ENCODE results near the gene PLA2G2A. TPM values are rescaled to one million over a fixed set of nuclear protein-coding genes. Genes with fewer than 3 reads are reported as not detected.
"Not testable (repeated sequence)": the region's sequence is repeated elsewhere in the genome, so short reads cannot be mapped to it uniquely, and the experiment has no call there.

Gene PLA2G2A
- total RNA-seq, 4 donors from 2014 or later, result 22.9 to 212 (median 92.5) TPM

DNA sequence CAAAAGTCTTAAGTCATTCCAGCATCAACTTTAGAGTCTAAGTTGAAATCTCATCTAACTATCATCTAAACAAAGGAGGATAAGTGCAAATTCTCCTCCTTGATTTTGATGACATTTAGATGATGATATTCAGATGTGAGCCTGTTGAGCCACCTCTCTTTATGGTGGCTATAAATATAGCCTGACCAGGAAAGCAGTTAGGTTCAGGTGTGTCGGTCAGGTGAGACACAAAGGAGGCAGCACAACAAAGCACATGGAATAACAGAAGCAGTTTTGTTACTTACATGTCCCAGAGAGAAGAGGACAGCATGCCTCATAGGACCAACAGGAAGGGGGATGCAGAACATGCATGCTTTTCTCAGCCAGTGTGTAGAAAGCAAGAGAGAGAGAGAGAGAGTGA lies 30.6 kb upstream of the PLA2G2A start:
- Histone ChIP-seq H3K4me3 (replicated peaks in 1 of 3) (no peak overlapping the region), H3K36me3 (no peaks in the 10 kb centered on the region), H3K9me3 (no peaks in the 10 kb centered on the region), H3K4me1 (no peaks in the 10 kb centered on the region), H3K27me3 (no peaks in the 10 kb centered on the region), H3K27ac (no peak overlapping the region)
- TF ChIP-seq, protein P1, sequence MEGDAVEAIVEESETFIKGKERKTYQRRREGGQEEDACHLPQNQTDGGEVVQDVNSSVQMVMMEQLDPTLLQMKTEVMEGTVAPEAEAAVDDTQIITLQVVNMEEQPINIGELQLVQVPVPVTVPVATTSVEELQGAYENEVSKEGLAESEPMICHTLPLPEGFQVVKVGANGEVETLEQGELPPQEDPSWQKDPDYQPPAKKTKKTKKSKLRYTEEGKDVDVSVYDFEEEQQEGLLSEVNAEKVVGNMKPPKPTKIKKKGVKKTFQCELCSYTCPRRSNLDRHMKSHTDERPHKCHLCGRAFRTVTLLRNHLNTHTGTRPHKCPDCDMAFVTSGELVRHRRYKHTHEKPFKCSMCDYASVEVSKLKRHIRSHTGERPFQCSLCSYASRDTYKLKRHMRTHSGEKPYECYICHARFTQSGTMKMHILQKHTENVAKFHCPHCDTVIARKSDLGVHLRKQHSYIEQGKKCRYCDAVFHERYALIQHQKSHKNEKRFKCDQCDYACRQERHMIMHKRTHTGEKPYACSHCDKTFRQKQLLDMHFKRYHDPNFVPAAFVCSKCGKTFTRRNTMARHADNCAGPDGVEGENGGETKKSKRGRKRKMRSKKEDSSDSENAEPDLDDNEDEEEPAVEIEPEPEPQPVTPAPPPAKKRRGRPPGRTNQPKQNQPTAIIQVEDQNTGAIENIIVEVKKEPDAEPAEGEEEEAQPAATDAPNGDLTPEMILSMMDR (IDR thresholded peaks at IDR 0.05), result no peak
- no peak for TF ChIP-seq POLR2A (IDR thresholded peaks at IDR 0.05)
- WGBS, 2 donors, result 83 to 93% methylated on average over 1 of the region's 1 CpG
- intact Hi-C loops (cut with DNase I), result no loop called here
- DNase-seq, result no peak

DNA sequence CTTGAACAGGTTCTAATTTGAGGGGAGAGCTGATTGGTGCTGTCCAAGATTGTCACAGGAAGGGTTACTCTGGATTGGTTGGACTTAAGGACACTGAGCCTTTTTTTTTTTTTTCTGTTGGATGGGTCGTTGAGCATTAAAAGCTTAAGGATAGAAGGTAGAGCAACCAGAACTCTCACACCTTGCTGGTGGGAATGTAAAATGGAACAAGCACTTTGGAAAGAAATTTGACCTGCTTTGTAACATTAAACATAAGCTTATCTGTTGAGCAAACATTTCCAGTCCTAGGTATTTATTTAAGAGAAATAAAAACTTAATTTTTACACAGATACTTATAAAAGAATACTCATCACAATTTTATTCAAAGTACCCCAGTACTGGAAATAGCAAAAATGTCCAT lies 29.8 kb upstream of the PLA2G2A start:
- Histone ChIP-seq H3K27me3 (no peaks in the 10 kb centered on the region), H3K4me1 (no peaks in the 10 kb centered on the region), H3K9me3 (no peaks in the 10 kb centered on the region), H3K36me3 (no peaks in the 10 kb centered on the region), H3K4me3 (replicated peaks in 1 of 3) (no peak overlapping the region), H3K27ac (no peak overlapping the region)
- intact Hi-C loops (cut with DNase I), result no loop called here
- 48 to 52% methylated on average over 1 of the region's 1 CpG for WGBS, 2 donors
- DNase-seq, result no peak
- TF ChIP-seq POLR2A (IDR thresholded peaks at IDR 0.05), result no peak
- TF ChIP-seq, protein P1 (IDR thresholded peaks at IDR 0.05), result no peak

DNA sequence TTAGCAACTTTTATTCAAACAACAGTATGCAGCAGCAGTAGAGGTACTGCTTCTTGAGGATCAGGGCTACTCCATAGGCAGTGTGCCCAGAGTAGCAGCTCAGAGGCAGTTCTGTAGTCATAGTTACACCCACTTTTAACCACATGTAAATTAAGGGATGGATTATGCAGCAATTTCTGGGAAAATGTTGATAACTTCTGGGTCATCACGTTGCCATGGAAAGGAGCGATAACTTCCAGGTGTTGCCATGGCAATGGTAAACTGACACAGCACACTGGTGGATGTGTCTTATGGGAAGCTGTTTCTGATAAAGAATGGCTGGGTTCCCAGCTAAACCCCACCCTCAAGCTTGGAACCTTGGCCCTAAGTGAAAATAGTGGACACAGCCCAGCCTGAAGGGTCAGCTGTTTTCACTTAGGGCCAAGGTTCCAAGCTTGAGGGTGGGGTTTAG lies 29.0 kb upstream of the PLA2G2A start:
- no peaks in the 10 kb centered on the region for H3K36me3 ChIP-seq
- intact Hi-C loops (cut with DNase I), result no loop called here
- H3K9me3 ChIP-seq, result no peaks in the 10 kb centered on the region
- no peak overlapping the region for H3K27ac ChIP-seq
- 74 to 86% methylated on average over 2 of the region's 2 CpGs for WGBS, 2 donors
- DNase-seq, result peak in 1 of 2 donors; percentile 5
- no peaks in the 10 kb centered on the region for H3K4me1 ChIP-seq
- no peak overlapping the region for H3K4me3 ChIP-seq (replicated peaks in 1 of 3)
- TF ChIP-seq, protein P1 (IDR thresholded peaks at IDR 0.05), result no peak
- TF ChIP-seq POLR2A (IDR thresholded peaks at IDR 0.05), result no peak
- H3K27me3 ChIP-seq, result no peaks in the 10 kb centered on the region

DNA sequence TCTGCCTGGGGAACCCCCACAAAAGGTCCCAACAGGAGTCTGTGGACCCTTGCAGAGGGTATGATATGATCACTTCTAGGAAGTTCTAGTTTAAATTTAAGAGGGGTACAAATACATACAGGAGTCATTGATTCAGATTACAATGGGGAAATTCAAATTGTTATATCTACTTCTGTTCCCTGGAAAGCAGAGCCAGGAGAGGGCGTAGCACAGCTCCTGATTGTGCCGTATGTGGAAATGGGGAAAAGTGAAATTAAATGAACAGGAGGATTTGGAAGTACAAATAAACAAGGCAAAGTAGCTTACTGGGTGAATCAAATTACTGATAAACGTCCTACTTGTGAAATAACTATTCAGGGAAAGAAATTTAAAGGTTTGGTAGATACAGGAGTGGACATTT lies 19.4 kb upstream of the PLA2G2A start:
- DNase-seq; H3K4me1 ChIP-seq; H3K36me3 ChIP-seq; intact Hi-C loops (cut with DNase I); H3K27me3 ChIP-seq; H3K4me3 ChIP-seq (replicated peaks in 1 of 3); H3K27ac ChIP-seq; H3K9me3 ChIP-seq: not testable (repeated sequence)
- WGBS, 2 donors, result 54 to 69% methylated on average over 3 of the region's 3 CpGs

DNA sequence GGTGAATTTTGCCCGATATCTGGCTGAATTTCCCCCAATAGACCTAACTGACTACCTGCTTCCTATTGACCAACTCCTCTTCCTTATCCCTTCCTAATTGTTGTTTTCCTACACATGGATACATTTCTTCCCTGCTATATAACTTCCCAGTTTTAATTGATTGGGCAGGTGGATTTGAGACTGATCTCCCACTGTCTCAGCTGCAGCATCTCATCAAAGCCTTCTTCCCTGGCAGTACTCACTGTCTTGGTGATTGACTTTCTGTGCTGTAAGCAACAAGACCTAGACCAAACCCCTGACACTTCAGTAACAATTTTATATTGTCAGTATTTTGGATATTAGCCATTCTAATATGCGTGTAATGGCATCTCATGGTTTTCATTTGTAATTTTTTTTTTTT lies 11.3 kb upstream of the PLA2G2A start:
- intact Hi-C loops (cut with DNase I), result no loop called here
- Histone ChIP-seq H3K4me1 (no peaks in the 10 kb centered on the region), H3K4me3 (replicated peaks in 1 of 3) (no peak overlapping the region), H3K9me3 (no peaks in the 10 kb centered on the region), H3K36me3 (no peaks in the 10 kb centered on the region), H3K27me3 (no peaks in the 10 kb centered on the region), H3K27ac (no peak overlapping the region)
- TF ChIP-seq, protein P1 (IDR thresholded peaks at IDR 0.05), result no peak
- TF ChIP-seq POLR2A (IDR thresholded peaks at IDR 0.05), result no peak
- DNase-seq, result no peak
- 78 to 79% methylated on average over 2 of the region's 2 CpGs for WGBS, 2 donors

DNA sequence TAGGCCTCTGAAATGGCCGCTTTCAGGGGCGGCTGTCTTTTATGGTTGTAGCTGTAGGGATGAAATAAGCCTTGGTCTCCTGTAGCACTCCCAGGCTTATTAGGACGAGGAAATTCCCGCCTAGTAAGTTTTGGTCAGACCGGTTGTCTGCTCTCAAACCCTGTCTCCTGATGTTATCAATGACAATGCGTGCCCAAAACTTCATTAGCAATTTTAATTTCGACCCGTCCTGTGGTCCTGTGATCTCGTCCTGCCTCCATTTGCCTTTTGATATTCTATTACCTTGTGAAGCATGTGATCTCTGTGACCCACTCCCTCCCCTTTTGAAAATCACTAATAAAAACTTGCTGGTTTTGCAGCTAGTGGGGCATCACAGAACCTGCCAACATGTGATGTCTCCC lies 10.8 kb upstream of the PLA2G2A start:
- intact Hi-C loops (cut with DNase I); H3K4me1 ChIP-seq; H3K27ac ChIP-seq; DNase-seq; H3K27me3 ChIP-seq; H3K9me3 ChIP-seq; H3K4me3 ChIP-seq (replicated peaks in 1 of 3); H3K36me3 ChIP-seq: not testable (repeated sequence)
- WGBS, 2 donors, result 50 to 69% methylated on average over 9 of the region's 9 CpGs

Measured in thyroid gland (tissue), 4 donors.